NCI-H1694 (cell line): Measurements from ENCODE around the gene CPNE7.
"Not testable (repeated sequence)": the region's sequence is repeated elsewhere in the genome, so short reads cannot be mapped to it uniquely, and the experiment has no call there.

ENCODE experiments used
- DNase-seq: peaks from one replicate; lab custom pipeline; 2025; lab: John Stamatoyannopoulos, UW

Gene CPNE7

DNA sequence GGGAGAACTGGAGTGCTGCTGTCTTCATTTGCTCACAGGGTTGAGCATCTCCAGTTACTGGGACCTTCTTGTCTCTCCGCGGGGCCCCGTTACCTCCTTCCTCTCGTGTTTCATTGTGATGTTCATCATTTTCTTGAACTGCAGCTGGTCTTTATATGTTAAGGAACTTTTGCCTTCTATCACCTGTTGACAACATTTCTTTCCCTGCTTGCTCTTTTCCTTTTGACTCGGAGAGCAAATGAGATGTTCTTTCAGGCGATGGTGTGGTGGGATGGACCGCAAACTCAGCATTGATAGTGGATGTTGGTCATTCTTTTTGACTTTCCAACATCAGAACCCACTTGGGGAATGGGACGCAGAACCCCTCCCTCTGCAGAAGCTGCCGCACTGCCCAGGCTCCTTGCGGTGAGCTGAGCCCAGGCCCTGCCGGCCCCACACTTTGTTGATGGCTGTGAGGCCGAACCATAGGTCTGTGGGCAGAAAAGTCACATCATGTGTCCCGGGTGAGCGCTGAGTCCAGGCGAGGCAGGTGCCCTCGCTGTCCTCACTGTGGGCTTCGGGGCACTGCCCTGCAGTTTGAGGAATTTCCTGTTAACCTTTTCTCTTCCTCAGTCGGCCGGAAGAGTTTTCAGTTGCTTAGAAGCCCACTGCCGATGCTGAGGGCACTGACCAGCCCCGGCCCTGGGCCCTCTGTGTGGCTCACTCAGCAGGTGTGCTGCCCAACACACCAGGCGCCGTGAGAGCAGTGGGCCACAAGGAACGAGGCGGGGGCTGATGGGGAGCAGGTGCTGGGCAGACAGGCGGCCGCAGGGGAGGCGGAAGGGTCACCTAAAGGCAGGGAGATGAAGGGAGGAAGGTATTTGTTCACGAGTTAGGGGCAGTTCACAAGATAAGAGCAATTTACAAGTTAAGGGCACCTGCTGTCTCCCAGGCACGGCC, 7.6 kb upstream of the CPNE7 start:
- DNase-seq: no peak

DNA sequence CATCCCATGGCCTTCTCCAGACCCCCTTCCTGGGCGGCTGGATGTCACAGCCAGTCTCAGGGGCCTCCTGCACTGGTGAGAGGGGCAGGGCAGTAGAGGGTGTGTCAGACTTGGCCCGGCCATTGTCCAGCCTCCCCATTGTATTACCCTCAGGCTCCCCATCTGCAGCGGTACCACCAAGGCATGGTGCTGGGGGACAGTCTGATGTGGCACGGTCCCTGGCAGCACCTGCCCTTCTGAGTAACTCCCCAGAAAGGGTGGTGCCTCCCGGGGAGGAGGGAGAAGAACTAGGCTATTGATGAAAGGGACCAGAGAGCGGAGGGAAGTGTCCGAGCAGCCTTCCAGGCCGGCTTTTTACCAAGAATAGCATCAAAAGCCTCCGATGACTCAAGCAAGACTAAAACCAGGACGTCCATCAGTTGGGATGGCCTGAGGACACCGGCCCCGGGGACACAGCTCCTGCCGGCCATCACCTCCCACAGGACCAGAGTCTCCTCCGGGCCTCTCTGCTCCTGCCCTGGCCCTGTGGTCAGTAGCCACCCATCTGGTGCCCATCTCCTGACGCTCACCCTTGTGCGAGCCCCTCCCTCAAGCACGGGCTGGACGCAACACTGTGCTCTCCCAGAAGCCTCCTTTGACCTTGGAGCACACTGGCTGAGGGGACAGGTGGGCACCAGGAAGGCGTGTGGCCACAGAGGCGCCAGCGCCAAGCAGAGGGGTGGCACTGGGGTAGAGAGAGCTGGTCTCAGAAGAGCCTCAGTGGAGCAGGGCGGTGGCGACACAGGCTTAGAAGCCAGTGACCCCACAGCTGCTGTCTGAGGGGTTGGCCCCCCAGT, 5.8 kb upstream of the CPNE7 start:
- DNase-seq: no peak

DNA sequence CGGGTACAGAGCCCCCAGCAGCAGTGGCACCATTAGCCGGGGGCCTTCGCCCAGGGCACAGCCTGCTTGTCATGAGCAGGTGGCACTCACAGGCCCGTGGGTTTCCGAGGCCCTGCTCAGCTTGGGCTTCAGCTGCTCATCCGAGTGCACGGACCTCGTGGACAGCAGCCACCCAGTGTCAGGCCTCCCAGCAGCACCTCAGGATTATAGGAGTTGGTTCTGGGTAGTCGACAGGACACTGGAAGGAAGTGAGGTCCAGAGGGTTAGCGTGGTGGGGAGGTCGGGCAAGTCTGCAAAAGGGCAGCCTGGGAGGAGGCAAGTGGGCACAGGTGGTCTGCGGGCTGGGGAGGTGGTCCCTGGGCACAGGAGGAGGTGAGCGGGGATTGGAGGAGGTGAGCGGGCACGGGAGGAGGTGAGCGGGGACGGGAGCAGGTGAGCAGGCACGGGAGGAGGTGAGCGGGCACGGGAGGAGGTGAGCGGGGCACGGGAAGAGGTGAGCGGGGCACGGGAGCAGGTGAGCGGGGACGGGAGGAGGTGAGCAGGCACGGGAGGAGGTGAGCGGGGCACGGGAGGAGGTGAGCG, 5.1 kb upstream of the CPNE7 start:
- no peak for DNase-seq

- DNase-seq: not testable (repeated sequence)
Measured at GRCh38 chr16:89570983-89571598, 4.5 kb upstream of the CPNE7 start.

DNA sequence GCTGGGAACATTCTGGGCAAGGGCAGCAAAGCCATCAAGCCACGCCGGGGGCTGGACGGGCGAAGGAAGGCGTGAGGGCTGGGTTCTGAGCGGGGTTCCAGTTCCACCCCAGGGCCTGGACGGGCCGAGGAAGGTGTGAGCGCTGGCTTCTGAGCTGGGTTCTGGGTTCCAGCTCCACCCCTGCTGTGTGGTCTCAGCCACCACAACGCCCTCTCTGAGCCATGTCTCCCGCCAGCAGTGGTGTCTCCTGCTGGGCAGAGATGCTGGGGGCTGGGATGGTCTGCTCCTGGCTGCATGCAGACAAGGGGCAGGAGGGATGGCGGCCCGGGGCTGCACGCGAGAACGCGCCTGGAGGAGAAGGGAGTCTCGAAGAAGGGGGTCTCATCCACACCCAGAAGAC, 3.9 kb upstream of the CPNE7 start:
- DNase-seq: no peak

GRCh38 chr16:89572073-89572484, 3.5 kb upstream of the CPNE7 start:
- DNase-seq: no peak

DNA sequence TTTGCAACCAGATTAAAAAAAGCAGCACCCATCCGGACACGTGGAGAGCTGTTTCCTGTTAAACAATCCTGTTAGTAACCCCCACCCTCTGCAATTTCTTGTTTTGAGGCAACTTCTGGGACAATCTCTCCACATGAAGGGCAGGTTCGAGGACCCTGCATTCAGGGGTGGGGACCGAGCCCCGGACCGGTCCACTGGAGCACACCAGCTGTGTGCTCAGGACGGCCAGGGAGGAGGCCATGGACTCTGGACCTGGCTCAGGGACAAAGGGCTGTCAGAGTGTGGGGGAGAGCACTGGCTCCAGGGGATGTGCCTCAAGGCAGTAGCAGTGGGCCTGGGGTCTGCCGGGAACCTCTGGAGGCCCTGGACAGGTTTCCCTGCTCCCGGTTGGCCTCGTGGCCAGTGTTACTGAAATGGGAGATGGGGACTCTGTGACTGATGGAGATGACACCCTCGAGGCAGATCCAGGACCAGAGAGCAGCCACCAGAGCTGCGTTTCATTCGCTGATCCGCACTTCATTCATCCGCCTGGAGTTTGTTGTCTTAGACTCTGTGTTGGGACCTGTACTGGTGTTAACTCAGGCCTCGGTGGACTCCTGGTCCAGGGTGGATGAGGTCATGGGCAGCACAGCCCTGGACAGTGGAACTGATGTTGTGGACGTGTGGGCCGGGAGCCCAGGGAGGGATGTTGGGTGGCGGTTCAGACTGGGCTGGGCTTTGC, 2.9 kb upstream of the CPNE7 start:
- DNase-seq: no peak

DNA sequence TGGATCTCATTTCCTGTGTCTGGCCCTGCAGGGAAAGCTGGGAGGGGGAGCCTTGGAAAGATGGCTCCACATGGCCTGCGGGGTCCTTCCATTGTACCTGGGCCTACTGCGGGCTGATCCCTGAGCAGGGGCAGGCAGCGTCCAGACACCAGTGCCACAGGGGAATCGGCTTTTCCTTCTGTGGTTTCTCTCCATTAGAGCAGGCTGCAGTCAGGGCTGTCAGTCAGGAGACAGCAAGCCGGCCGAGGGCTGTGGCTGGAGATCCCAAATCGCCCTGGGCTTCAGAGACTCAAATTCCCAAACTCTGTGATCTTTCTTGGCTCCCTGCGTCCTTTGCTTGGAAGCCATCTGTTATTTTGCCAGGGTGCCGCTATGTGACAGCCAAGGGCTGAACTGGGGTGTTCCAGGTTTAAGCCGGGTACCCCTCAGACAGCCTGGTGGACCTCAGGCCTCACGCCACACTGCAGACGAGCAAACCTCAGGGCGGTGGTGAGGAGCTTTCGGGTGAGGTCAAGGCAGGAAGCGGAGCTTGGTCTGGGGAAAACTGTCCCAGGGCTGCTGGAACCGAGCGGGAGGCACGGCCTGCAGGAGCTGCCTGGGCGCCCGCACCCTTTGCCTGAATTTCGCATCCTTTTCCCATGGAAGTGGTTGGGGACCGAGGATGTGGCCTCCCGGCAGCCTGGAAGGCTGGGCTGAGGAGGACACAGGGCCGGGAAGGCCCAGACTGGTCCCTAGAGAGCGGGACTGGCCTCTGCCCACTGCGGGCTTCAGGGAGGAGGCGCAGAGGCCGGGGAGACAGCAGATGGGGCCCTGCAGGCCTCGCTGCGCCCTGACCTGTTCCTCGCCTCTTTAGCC, 1.5 kb upstream of the CPNE7 start:
- DNase-seq: no peak

- DNase-seq: peak; percentile 9
Measured at GRCh38 chr16:89574681-89575246, 794 bp upstream of the CPNE7 start.

DNA sequence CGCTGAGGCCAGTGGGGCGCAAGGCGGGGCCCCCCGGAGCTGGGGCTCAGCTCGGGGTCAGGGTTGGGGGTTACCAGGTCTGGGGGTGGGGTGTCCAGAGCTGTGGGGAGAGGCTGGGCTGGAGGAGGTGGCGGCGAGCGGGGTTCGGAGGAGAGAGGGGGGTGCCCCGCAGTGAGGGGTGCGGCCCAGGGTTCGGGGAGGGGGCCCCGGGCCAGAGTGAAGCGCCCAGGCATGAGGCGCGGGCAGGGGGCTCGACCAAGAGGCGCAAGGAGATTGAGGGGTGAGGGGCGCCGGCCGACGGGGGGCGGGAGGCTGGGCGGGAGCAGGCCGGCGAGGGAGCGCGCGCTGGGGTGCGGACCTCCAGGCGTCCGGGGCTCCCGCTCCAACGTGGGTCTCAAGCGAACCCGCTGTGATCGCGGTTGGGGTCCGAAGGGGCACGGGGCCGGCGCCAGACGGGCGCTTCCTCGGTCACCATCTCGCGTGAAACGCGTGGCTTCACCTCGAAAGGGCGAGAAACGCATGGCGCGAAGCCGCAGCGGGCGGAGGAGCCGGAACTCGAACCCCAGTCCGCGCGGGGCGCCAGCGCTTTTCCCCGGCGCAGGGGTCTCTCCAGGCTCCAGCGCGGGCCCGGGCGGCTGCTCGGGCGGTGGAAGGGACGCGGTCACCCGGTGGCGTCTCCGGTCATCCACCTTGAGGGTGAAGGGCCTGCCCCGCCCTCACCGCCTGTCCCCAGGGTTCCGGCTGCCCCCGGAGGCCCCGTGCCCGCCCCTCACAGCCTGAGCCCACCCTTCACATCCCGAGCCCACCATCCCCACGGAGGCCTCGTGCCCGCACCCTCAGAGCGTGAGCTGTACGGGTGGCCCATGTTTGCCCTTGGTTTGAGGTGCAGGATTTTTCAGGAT, 846 bp downstream of the CPNE7 start:
- no peak for DNase-seq

DNA sequence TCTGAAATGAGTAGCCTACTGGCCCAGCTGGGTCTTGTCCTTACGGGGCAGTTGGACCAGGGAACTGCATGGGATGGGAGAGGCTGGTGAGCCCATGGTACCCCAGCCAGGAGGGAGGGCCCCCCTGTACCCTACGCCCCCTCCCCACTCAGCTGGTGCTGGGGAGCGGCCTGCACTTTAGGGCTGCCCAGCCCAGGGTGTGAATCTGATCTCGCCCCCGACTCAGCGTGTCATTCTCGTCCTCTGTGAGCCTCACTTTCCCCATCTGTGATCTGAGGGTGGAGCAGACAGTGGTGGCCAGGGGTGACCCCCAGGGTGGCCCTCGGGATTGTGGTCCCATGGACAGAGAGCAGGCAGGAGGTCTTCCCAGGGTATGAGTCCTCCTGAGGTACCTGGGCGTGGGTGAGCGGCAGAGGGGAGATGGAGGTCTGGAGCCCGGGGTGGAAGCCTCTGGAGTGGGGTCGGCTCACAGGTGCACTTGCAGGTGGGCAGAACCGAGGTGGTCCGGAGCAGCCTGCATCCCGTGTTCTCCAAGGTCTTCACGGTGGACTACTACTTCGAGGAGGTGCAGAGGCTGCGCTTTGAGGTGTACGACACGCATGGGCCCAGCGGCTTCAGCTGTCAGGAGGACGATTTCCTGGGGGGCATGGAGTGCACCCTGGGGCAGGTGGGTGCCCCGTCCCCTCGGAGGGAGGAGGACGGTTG, 1.6 kb downstream of the CPNE7 start:
- no peak for DNase-seq

DNA sequence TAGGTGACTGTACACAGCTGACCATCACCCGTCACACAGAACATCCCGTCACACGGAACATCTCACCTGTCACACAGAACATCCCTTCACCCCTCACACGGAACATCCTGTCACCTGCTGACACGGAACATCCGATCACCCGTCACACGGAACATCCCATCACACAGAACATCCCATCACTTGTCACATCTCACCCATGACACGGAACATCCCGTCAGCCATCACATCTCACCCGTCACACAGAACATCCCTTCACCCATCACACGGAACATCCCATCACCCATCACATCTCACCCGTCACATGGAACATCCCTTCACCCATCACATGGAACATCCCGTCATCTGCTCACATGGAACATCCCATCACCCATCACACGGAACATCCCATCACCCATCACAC, 3.8 kb downstream of the CPNE7 start:
- DNase-seq: no peak

- DNase-seq: no peak
Measured at GRCh38 chr16:89581045-89581695, 5.6 kb downstream of the CPNE7 start.

GRCh38 chr16:89581861-89582563, 6.5 kb downstream of the CPNE7 start:
- DNase-seq: no peak

DNA sequence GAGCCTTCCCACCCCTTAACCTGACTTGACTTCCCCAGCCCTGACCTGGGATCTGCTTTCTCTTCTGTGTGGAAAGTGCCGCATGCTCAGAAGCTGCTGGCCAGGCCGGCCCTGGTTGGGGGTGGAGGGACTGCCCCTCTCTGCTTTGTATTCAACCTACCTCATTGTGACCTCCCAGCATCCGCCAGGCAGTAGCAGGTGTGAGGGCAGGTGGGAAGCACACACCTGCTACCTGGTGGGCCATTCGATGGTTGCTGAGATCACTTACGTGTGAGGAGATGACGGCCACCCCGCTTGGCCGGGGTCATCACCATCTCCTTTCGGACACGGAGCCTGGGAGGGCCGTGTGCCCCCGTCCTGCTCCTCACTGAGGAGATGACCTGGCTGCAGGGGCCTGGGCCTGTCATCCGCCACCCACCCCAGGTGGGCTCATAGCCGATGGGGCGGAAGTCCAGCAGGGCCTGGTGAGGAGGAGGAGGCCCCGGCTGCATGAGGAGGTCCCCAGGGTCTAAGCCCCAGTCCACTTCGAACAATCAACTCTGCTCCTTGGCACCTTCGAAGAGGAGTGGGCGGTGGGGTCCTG, 7.1 kb downstream of the CPNE7 start:
- DNase-seq: no peak

DNA sequence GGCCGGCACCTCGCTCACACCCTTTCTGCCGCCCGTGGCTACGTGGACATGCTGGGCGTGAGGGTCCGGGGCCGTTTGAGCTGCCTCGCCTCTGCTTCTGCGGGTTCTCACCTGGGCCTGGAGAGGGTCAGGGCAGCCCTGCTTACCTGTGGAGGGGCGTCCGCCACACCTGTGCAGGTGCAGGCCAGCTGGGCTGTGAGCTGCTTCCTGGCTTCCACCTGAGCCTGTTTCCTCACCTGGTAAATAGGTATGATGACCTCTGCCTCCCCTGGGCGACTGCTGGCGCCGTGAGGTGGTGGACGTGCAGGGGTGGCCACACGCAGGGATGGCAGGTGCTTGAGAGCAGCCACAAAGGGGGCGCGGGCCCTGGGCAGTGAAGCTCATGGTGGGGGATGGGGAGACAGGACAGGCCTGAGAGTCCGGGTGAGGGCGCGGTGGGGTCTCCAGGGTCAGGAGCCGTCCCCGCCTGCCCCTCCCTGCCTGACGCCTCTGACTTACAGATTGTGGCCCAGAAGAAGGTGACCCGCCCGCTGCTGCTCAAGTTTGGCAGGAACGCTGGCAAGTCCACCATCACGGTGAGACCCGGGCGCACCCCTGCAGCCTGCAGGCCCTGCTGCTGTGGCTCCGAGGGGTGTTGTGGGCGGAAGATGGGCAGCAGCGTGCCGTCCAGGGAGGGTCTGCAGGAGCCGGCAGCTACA, 7.8 kb downstream of the CPNE7 start:
- DNase-seq: no peak
